Tibial artery (tissue), 4 donors: ENCODE data around the gene CTTNBP2.
A peak's percentile ranks its signal among the peaks of the same experiment; 100 is the strongest.

Experiments used
- DNase-seq, 2 donors: peaks; one replicate each; pipeline ENCODE4 v3.0.0-alpha.2; 2019
- H3K27ac ChIP-seq, 2 donors: fragments of 200-600 bp; sonication (generic) in 1 of 2; 1 replicate in 1 of 2; 2 replicates in 1 of 2; pipeline ENCODE4 v1.5.1; 2018 to 2019; ENCODE audit warnings: mild to moderate bottlenecking in 1 of 2
- H3K27me3 ChIP-seq, 2 donors: fragments of 200-600 bp; sonication (generic) in 1 of 2; one replicate each; pipeline versions ENCODE4 v1.5.1 to v1.6.0; 2016 to 2019
- H3K36me3 ChIP-seq, 3 donors: fragments of 200-600 bp; sonication (generic) in 2 of 3; one replicate each; pipeline ENCODE4 v1.5.1; 2016 to 2019; ENCODE audit warnings: mild to moderate bottlenecking in 2 of 3
- H3K4me1 ChIP-seq, 4 donors: fragments of 200-600 bp; sonication (generic) in 2 of 4; 1 replicate in 3 of 4; 2 replicates in 1 of 4; pipeline ENCODE4 v1.5.1; 2016 to 2019
- H3K4me3 ChIP-seq, 2 donors: fragments of 200-600 bp; sonication (generic) in 1 of 2; 1 replicate in 1 of 2; 2 replicates in 1 of 2; pipeline ENCODE4 v1.5.1; 2018 to 2019; ENCODE audit warnings: mild to moderate bottlenecking in 2 of 2
- H3K9me3 ChIP-seq, 3 donors: fragments of 200-600 bp; sonication (generic) in 1 of 3; one replicate each; pipeline ENCODE4 v1.5.1; 2016 to 2019
- CTCF ChIP-seq, 2 experiments: fragments of 200-600 bp in 1 of 2; fragments of 450-650 bp in 1 of 2; IDR thresholded peaks; one replicate each; pipeline ENCODE4 v1.5.1; 2017 to 2019; ENCODE audit warnings: antibody characterized with exemption in 2 of 2, mild to moderate bottlenecking in 1 of 2, moderate library complexity in 1 of 2
- intact Hi-C: fragments of 100-400 bp; cut with DNase I; formaldehyde crosslinking; loops from one replicate; pipeline ENCODE4 v1.15.0; 2023; ENCODE audit warnings: low total_unique reads

The CTTNBP2 gene

GRCh38 chr7:117892821-117893220 is 19.6 kb upstream of the CTTNBP2 start:
- Histone ChIP-seq H3K27ac (no peak overlapping the region), H3K4me3 (no peak overlapping the region), H3K9me3 (no peaks in the 10 kb centered on the region), H3K36me3 (no peaks in the 10 kb centered on the region), H3K4me1 (no peaks in the 10 kb centered on the region), H3K27me3 (no peaks in the 10 kb centered on the region)
- no peak for TF ChIP-seq CTCF (IDR thresholded peaks at IDR 0.05)
- intact Hi-C loops = no loop called here
- no peak for DNase-seq

- Histone ChIP-seq H3K27me3 (no peaks in the 10 kb centered on the region), H3K4me3 (no peak overlapping the region), H3K36me3 (no peaks in the 10 kb centered on the region), H3K4me1 (no peaks in the 10 kb centered on the region), H3K27ac (no peak overlapping the region), H3K9me3 (no peaks in the 10 kb centered on the region)
- no peak for DNase-seq
- intact Hi-C loops = no loop called here
- no peak for TF ChIP-seq CTCF (IDR thresholded peaks at IDR 0.05)
These were observed 16.4 kb upstream of the CTTNBP2 start for GRCh38 chr7:117889611-117890010.

- intact Hi-C loops = no loop called here
- H3K27ac ChIP-seq = no peak overlapping the region
- no peaks in the 10 kb centered on the region for H3K27me3 ChIP-seq
- H3K36me3 ChIP-seq = no peaks in the 10 kb centered on the region
- H3K9me3 ChIP-seq = no peaks in the 10 kb centered on the region
- DNase-seq = no peak
- no peak overlapping the region for H3K4me3 ChIP-seq
- H3K4me1 ChIP-seq = no peaks in the 10 kb centered on the region
- TF ChIP-seq CTCF (IDR thresholded peaks at IDR 0.05) = no peak
These were observed 15.4 kb upstream of the CTTNBP2 start for GRCh38 chr7:117888627-117889026.

GRCh38 chr7:117882594-117882993 is 9.4 kb upstream of the CTTNBP2 start:
- no peak for DNase-seq
- Histone ChIP-seq H3K4me3 (no peak overlapping the region), H3K4me1 (no peaks in the 10 kb centered on the region), H3K36me3 (no peaks in the 10 kb centered on the region), H3K9me3 (no peaks in the 10 kb centered on the region), H3K27me3 (no peaks in the 10 kb centered on the region), H3K27ac (no peak overlapping the region)
- TF ChIP-seq CTCF (IDR thresholded peaks at IDR 0.05) = no peak
- intact Hi-C loops = no loop called here

GRCh38 chr7:117876761-117877160 is 3.5 kb upstream of the CTTNBP2 start:
- intact Hi-C loops = loop anchor here (10.0 kb wide), 1 partner anchor 132 kb away; no protein-coding TSS in a partner anchor
- Histone ChIP-seq H3K9me3 (no peaks in the 10 kb centered on the region), H3K36me3 (no peaks in the 10 kb centered on the region), H3K27ac (no peak overlapping the region), H3K4me1 (peaks cover 0 to 7% (median 2%) of the 10 kb centered on the region in 4 donors), H3K27me3 (no peaks in the 10 kb centered on the region), H3K4me3 (no peak overlapping the region)
- no peak for TF ChIP-seq CTCF (IDR thresholded peaks at IDR 0.05)
- DNase-seq = no peak

- intact Hi-C loops = loop anchor here (10.0 kb wide), 1 partner anchor 131 kb away; no protein-coding TSS in a partner anchor
- TF ChIP-seq CTCF (IDR thresholded peaks at IDR 0.05) = no peak
These were observed 2.3 kb upstream of the CTTNBP2 start for GRCh38 chr7:117875566-117875965.

More at GRCh38 chr7:117875566-117875965, 2.3 kb upstream of the CTTNBP2 start:
- H3K27ac ChIP-seq = no peak overlapping the region
- no peaks in the 10 kb centered on the region for H3K27me3 ChIP-seq
- peak in 1 of 2 donors; percentile 28 for DNase-seq
- no peaks in the 10 kb centered on the region for H3K9me3 ChIP-seq
- no peaks in the 10 kb centered on the region for H3K36me3 ChIP-seq
- no peak overlapping the region for H3K4me3 ChIP-seq
- H3K4me1 ChIP-seq = peaks cover 0 to 16% (median 2%) of the 10 kb centered on the region in 4 donors
